H9 (cell line): ENCODE measurements around the gene SDHAF4. TPM values are rescaled to one million over a fixed set of nuclear protein-coding genes. Genes with fewer than 3 reads are reported as not detected.
"Not testable (repeated sequence)": the region's sequence is repeated elsewhere in the genome, so short reads cannot be mapped to it uniquely, and the experiment has no call there.

Source experiments
- DNase-seq: peaks from one replicate; pipeline ENCODE4 v3.0.0-alpha.2; 2017
- H2AFZ ChIP-seq: one replicate; pipeline ENCODE4 v1.6.1; 2013; ENCODE audit warnings: mild to moderate bottlenecking, low read length, control low read depth, moderate library complexity
- H2AK5ac ChIP-seq: 2 replicates; pipeline ENCODE4 v1.6.1; 2013; ENCODE audit warnings: low read length, control low read depth, mixed read lengths; ENCODE audit not compliant: insufficient read length
- H2BK120ac ChIP-seq: one replicate; pipeline ENCODE4 v1.6.1; 2013; ENCODE audit warnings: low read depth, mild to moderate bottlenecking, low read length, control low read depth, inconsistent platforms; ENCODE audit not compliant: poor library complexity, severe bottlenecking
- H2BK12ac ChIP-seq: 2 replicates; pipeline ENCODE4 v1.6.1; 2013; ENCODE audit warnings: low read length, control low read depth, mixed read lengths, low read depth; ENCODE audit not compliant: insufficient read length
- H2BK15ac ChIP-seq: 2 replicates; pipeline ENCODE4 v1.6.1; 2013; ENCODE audit warnings: low read depth, low read length, control low read depth
- H2BK20ac ChIP-seq: one replicate; pipeline ENCODE4 v1.6.1; 2013; ENCODE audit warnings: low read depth, mild to moderate bottlenecking, low read length, control low read depth, inconsistent platforms; ENCODE audit not compliant: poor library complexity, severe bottlenecking
- H2BK5ac ChIP-seq: 2 replicates; pipeline ENCODE4 v1.6.1; 2013; ENCODE audit warnings: low read length, control low read depth, mixed read lengths; ENCODE audit not compliant: insufficient read length
- H3K14ac ChIP-seq: 2 replicates; pipeline ENCODE4 v1.6.1; 2013; ENCODE audit warnings: low read length, control low read depth; ENCODE audit not compliant: insufficient read depth
- H3K18ac ChIP-seq: 2 replicates; pipeline ENCODE4 v1.6.1; 2013; ENCODE audit warnings: low read depth, mild to moderate bottlenecking, mixed read lengths, low read length, control low read depth; ENCODE audit not compliant: insufficient read length
- H3K23ac ChIP-seq: 2 replicates; pipeline ENCODE4 v1.6.1; 2013; ENCODE audit warnings: low read length, control low read depth, mixed read lengths, low read depth; ENCODE audit not compliant: insufficient read length
- H3K23me2 ChIP-seq: 2 replicates; pipeline ENCODE4 v1.6.1; 2013; ENCODE audit warnings: low read depth, mild to moderate bottlenecking, mixed read lengths, low read length, control low read depth; ENCODE audit not compliant: insufficient read length, poor library complexity, severe bottlenecking
- H3K27ac ChIP-seq: 2 replicates; pipeline ENCODE4 v1.5.1; 2013; ENCODE audit warnings: low read length, control low read depth, mixed read lengths, low read depth; ENCODE audit not compliant: insufficient read length
- H3K27me3 ChIP-seq: 2 replicates; pipeline ENCODE4 v1.6.1; 2013; ENCODE audit warnings: low read length, control low read depth, inconsistent platforms; ENCODE audit not compliant: insufficient read depth
- H3K4ac ChIP-seq: 2 replicates; pipeline ENCODE4 v1.6.1; 2013; ENCODE audit warnings: low read depth, mild to moderate bottlenecking, control low read depth, inconsistent platforms, low read length, moderate library complexity
- H3K4me1 ChIP-seq: 2 replicates; pipeline ENCODE4 v1.6.1; 2013; ENCODE audit warnings: low read length, control low read depth, inconsistent platforms; ENCODE audit not compliant: insufficient read depth
- H3K4me2 ChIP-seq: 2 replicates; pipeline ENCODE4 v1.6.1; 2013; ENCODE audit warnings: low read length, control low read depth, mixed read lengths; ENCODE audit not compliant: insufficient read length, insufficient read depth
- H3K56ac ChIP-seq: 2 replicates; pipeline ENCODE4 v1.6.1; 2013; ENCODE audit warnings: low read depth, mild to moderate bottlenecking, mixed read lengths, low read length, control low read depth; ENCODE audit not compliant: insufficient read length
- H3K79me1 ChIP-seq: 2 replicates; pipeline ENCODE4 v1.6.1; 2013; ENCODE audit warnings: low read depth, mild to moderate bottlenecking, moderate library complexity, low read length, control low read depth, inconsistent platforms; ENCODE audit not compliant: insufficient read depth, poor library complexity, severe bottlenecking
- H3K79me2 ChIP-seq: 2 replicates; pipeline ENCODE4 v1.6.1; 2013; ENCODE audit warnings: low read length, control low read depth, inconsistent platforms; ENCODE audit not compliant: insufficient read depth
- H3K9ac ChIP-seq: 2 replicates; pipeline ENCODE4 v1.6.1; 2013; ENCODE audit warnings: low read length, control low read depth, mixed read lengths; ENCODE audit not compliant: insufficient read length; ENCODE audit errors: extremely low read depth
- H3K9me3 ChIP-seq: one replicate; pipeline ENCODE4 v1.6.1; 2013; ENCODE audit warnings: low read depth, low read length, inconsistent platforms; ENCODE audit not compliant: control insufficient read depth
- H3T11ph ChIP-seq: one replicate; pipeline ENCODE4 v1.6.1; 2013; ENCODE audit warnings: mild to moderate bottlenecking, low read length, control low read depth, inconsistent platforms
- H4K20me1 ChIP-seq: one replicate; pipeline ENCODE4 v1.6.1; 2013; ENCODE audit not compliant: control insufficient read depth, insufficient read length, insufficient read depth
- H4K5ac ChIP-seq: 2 replicates; pipeline ENCODE4 v1.6.1; 2013; ENCODE audit warnings: low read depth, mild to moderate bottlenecking, mixed read lengths, low read length, control low read depth; ENCODE audit not compliant: insufficient read length
- H4K8ac ChIP-seq: replicated peaks from 2 replicates; pipeline ENCODE4 v1.6.1; 2013; ENCODE audit warnings: low read length, control low read depth, mixed read lengths, low read depth; ENCODE audit not compliant: insufficient read length
- H4K91ac ChIP-seq: 2 replicates; pipeline ENCODE4 v1.6.1; 2013; ENCODE audit warnings: low read depth, mild to moderate bottlenecking, moderate library complexity, mixed read lengths, low read length, control low read depth; ENCODE audit not compliant: insufficient read length
- H3K27ac Mint-ChIP-seq, 3 experiments: 2 replicates in 2 of 3; 3 replicates in 1 of 3; pipeline ENCODE4 v1.8.0; 2020 to 2021; ENCODE audit warnings: mixed read lengths in 3 of 3, mild to moderate bottlenecking in 1 of 3, moderate library complexity in 1 of 3
- H3K27me3 Mint-ChIP-seq: 2 replicates; pipeline ENCODE4 v1.8.0; 2021; ENCODE audit warnings: low read depth, mild to moderate bottlenecking, moderate library complexity, mixed read lengths
- H3K36me3 Mint-ChIP-seq, 3 experiments: 2 replicates in 2 of 3; 3 replicates in 1 of 3; pipeline ENCODE4 v1.8.0; 2020 to 2021; ENCODE audit warnings: low read depth in 3 of 3, mixed read lengths in 3 of 3; ENCODE audit not compliant: insufficient read depth in 1 of 3
- H3K4me1 Mint-ChIP-seq, 2 experiments: 2 replicates each; pipeline ENCODE4 v1.8.0; 2020; ENCODE audit warnings: mixed read lengths in 2 of 2
- H3K4me3 Mint-ChIP-seq, 2 experiments: 2 replicates in 1 of 2; 3 replicates in 1 of 2; pipeline ENCODE4 v1.8.0; 2020 to 2021; ENCODE audit warnings: mild to moderate bottlenecking in 2 of 2, mixed read lengths in 2 of 2, moderate library complexity in 1 of 2
- H3K9me3 Mint-ChIP-seq, 2 experiments: 2 replicates in 1 of 2; 3 replicates in 1 of 2; pipeline ENCODE4 v1.8.0; 2020; ENCODE audit warnings: mild to moderate bottlenecking in 2 of 2, mixed read lengths in 2 of 2, moderate library complexity in 1 of 2
- WGBS: extraction: QIAGEN DNeasy Blood & Tissue Kit; methylation state at CpG from one replicate; pipeline ENCODE4 v1.1.7; 2013; ENCODE audit warnings: missing lambda C conversion rate, low lambda C conversion rate, mixed read lengths; ENCODE audit not compliant: insufficient read length; ENCODE audit errors: extremely low coverage; 5-methylcytosine and 5-hydroxymethylcytosine counted together
- total RNA-seq: library from RNA; stranded (reverse); gene quantifications from 2 replicates; pipeline ENCODE4 v1.2.1, GENCODE V29; 2021
- TF ChIP-seq, protein P1 (sequence below): fragments of 200-600 bp; sonication (generic); conservative IDR thresholded peaks from 3 replicates; pipeline ENCODE4 v1.8.0; 2021; ENCODE audit warnings: antibody characterized with exemption, mild to moderate bottlenecking

The SDHAF4 gene
- total RNA-seq, 1 experiment from 2014 or later, result 9.2 TPM

DNA sequence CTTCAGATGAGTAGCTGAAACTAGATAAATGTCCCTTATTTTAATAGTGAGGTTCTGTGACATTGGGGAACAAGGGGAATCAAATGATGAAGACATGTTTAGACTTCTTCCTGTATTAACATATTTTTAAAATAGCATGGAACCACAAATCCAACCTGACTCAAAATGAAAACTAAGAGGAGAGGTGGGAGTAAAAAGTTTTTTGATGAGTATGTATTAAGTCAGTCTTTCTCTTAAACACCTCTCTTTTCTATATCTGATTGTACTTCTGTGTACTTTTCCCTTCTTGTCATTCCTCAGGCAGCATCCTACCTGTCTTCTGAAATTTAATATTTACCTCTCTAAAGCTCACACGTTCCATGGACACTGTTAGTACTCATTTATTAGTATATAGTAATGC lies 8.7 kb upstream of the SDHAF4 start:
- Histone ChIP-seq H2BK5ac (no peak overlapping the region), H3K27me3 (no peaks in the 10 kb centered on the region), H2BK15ac (no peak overlapping the region), H3K79me1 (no peaks in the 10 kb centered on the region), H3K4me1 (no peaks in the 10 kb centered on the region), H4K20me1 (no peaks in the 10 kb centered on the region), H2BK120ac (no peak overlapping the region), H2AFZ (no peak overlapping the region), H3K56ac (no peak overlapping the region), H3K18ac (no peak overlapping the region), H4K8ac (no peak overlapping the region), H3K27ac (no peak overlapping the region), H2AK5ac (no peak overlapping the region), H2BK12ac (no peak overlapping the region), H4K91ac (no peak overlapping the region), H3T11ph (no peak overlapping the region), H3K14ac (no peak overlapping the region), H3K23ac (no peak overlapping the region), H3K4ac (no peak overlapping the region), H3K4me2 (no peak overlapping the region), H3K79me2 (no peaks in the 10 kb centered on the region), H3K9ac (no peak overlapping the region), H2BK20ac (no peak overlapping the region), H3K9me3 (no peaks in the 10 kb centered on the region), H3K23me2 (no peaks in the 10 kb centered on the region), H4K5ac (no peak overlapping the region)
- Mint-ChIP-seq H3K4me1 (no peaks in the 10 kb centered on the region), H3K9me3 (no peaks in the 10 kb centered on the region), H3K27ac (no peak overlapping the region), H3K27me3 (no peaks in the 10 kb centered on the region), H3K4me3 (no peak overlapping the region), H3K36me3 (0 out of 7 replicates have a peak, but pooled peaks cover 0 to 8% (median 0%) of the 10 kb centered on the region in 3 experiments)
- no peak for DNase-seq
- TF ChIP-seq, protein P1, sequence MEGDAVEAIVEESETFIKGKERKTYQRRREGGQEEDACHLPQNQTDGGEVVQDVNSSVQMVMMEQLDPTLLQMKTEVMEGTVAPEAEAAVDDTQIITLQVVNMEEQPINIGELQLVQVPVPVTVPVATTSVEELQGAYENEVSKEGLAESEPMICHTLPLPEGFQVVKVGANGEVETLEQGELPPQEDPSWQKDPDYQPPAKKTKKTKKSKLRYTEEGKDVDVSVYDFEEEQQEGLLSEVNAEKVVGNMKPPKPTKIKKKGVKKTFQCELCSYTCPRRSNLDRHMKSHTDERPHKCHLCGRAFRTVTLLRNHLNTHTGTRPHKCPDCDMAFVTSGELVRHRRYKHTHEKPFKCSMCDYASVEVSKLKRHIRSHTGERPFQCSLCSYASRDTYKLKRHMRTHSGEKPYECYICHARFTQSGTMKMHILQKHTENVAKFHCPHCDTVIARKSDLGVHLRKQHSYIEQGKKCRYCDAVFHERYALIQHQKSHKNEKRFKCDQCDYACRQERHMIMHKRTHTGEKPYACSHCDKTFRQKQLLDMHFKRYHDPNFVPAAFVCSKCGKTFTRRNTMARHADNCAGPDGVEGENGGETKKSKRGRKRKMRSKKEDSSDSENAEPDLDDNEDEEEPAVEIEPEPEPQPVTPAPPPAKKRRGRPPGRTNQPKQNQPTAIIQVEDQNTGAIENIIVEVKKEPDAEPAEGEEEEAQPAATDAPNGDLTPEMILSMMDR, result no peak
- WGBS, result no CpG with 5 or more reads among the region's 1 CpG

GRCh38 chr6:70562401-70562800 lies 4.3 kb upstream of the SDHAF4 start:
- H3T11ph ChIP-seq, H3K18ac ChIP-seq, H4K91ac ChIP-seq, H4K20me1 ChIP-seq, H2AFZ ChIP-seq, H4K8ac ChIP-seq, H3K27ac ChIP-seq, H2BK15ac ChIP-seq, H3K56ac ChIP-seq, H3K27me3 Mint-ChIP-seq, H2BK5ac ChIP-seq, H3K4ac ChIP-seq, H3K14ac ChIP-seq, H3K4me2 ChIP-seq, H4K5ac ChIP-seq, H3K9ac ChIP-seq, H3K27ac Mint-ChIP-seq, H3K79me2 ChIP-seq, DNase-seq, H3K79me1 ChIP-seq, H2BK12ac ChIP-seq, H2BK120ac ChIP-seq, H3K9me3 ChIP-seq, H3K9me3 Mint-ChIP-seq, H3K27me3 ChIP-seq, H3K23me2 ChIP-seq, H3K23ac ChIP-seq, H2AK5ac ChIP-seq, H3K4me3 Mint-ChIP-seq, H3K4me1 ChIP-seq, H2BK20ac ChIP-seq: not testable (repeated sequence)
- Mint-ChIP-seq H3K36me3 (peaks cover 0 to 10% (median 2%) of the 10 kb centered on the region in 3 experiments; a peak in 3 of 7 replicates), H3K4me1 (peaks cover 15 to 17% of the 10 kb centered on the region in 2 experiments)
- WGBS, result no CpG with 5 or more reads among the region's 2 CpGs
